Measurements from ENCODE around the gene TUBA1B.
A peak's percentile ranks its signal among the peaks of the same experiment; 100 is the strongest.

The TUBA1B gene

GRCh38 chr12:49126852-49127763 is 4.1 kb downstream of the TUBA1B start:
- no peak for DNase-seq (ENCODE audit: low read depth in 2 of 2)

GRCh38 chr12:49121047-49121696 is 10.0 kb downstream of the TUBA1B start:
- DNase-seq (ENCODE audit: low read depth in 2 of 2): no peak

GRCh38 chr12:49111206-49111605 is 20.0 kb downstream of the TUBA1B start:
- no peak for DNase-seq (ENCODE audit: low read depth in 2 of 2)

- DNase-seq (ENCODE audit: low read depth in 2 of 2): peak; percentile 89 to 94
Measured at GRCh38 chr12:49110464-49111155, 20.6 kb downstream of the TUBA1B start, which contains the start of gene LMBR1L. Gene LMBR1L, minus strand, starts transcription at chr12:49110847. Its CDS starts 292 bp downstream, at chr12:49110555.

GRCh38 chr12:49109641-49110463 is 21.3 kb downstream of the TUBA1B start:
- DNase-seq (ENCODE audit: low read depth in 2 of 2): no peak

- no peak for DNase-seq (ENCODE audit: low read depth in 2 of 2)
Measured at GRCh38 chr12:49108958-49109404, 22.2 kb downstream of the TUBA1B start.

- DNase-seq (ENCODE audit: low read depth in 2 of 2): no peak
Measured at GRCh38 chr12:49105504-49106084, 25.6 kb downstream of the TUBA1B start.

GRCh38 chr12:49104822-49105221 is 26.4 kb downstream of the TUBA1B start:
- no peak for DNase-seq (ENCODE audit: low read depth in 2 of 2)

GRCh38 chr12:49100380-49100779 is 30.8 kb downstream of the TUBA1B start:
- no peak for DNase-seq (ENCODE audit: low read depth in 2 of 2)

GRCh38 chr12:49098703-49099102 is 32.5 kb downstream of the TUBA1B start:
- DNase-seq (ENCODE audit: low read depth in 2 of 2): no peak

GRCh38 chr12:49098035-49098451 is 33.2 kb downstream of the TUBA1B start:
- DNase-seq (ENCODE audit: low read depth in 2 of 2): peak in 1 of 2 donors; percentile 43

GRCh38 chr12:49097381-49097780 is 33.8 kb downstream of the TUBA1B start:
- DNase-seq (ENCODE audit: low read depth in 2 of 2): no peak

GRCh38 chr12:49094975-49095365 is 36.2 kb downstream of the TUBA1B start:
- DNase-seq (ENCODE audit: low read depth in 2 of 2): no peak

GRCh38 chr12:49094160-49094974 is 36.8 kb downstream of the TUBA1B start, which contains the start of gene DHH:
Gene DHH, minus strand, starts transcription at chr12:49094801. Its CDS starts 289 bp downstream, at chr12:49094512.
- DNase-seq (ENCODE audit: low read depth in 2 of 2): no peak

- DNase-seq (ENCODE audit: low read depth in 2 of 2): no peak
Measured at GRCh38 chr12:49093792-49094159, 37.4 kb downstream of the TUBA1B start.

GRCh38 chr12:49092816-49093406 is 38.3 kb downstream of the TUBA1B start:
- no peak for DNase-seq (ENCODE audit: low read depth in 2 of 2)

GRCh38 chr12:49092086-49092815 is 38.9 kb downstream of the TUBA1B start:
- no peak for DNase-seq (ENCODE audit: low read depth in 2 of 2)

- no peak for DNase-seq (ENCODE audit: low read depth in 2 of 2)
Measured at GRCh38 chr12:49091836-49092085, 39.4 kb downstream of the TUBA1B start.
